Ovary (tissue), 3 donors: Measurements from ENCODE around the gene PTGDR.

Source experiments
- CTCF ChIP-seq, 3 donors: fragments of 450-650 bp in 2 of 3; fragments of 200-600 bp in 1 of 3; IDR thresholded peaks; one replicate each; pipeline versions ENCODE4 v1.5.1 to v1.8.0; 2016 to 2022; ENCODE audit warnings: antibody characterized with exemption in 3 of 3, mild to moderate bottlenecking in 1 of 3
- EP300 ChIP-seq: sonication (generic); formaldehyde crosslinking; IDR thresholded peaks from one replicate; pipeline ENCODE4 v1.6.1; 2017; ENCODE audit warnings: antibody characterized with exemption
- POLR2A ChIP-seq: fragments of 450-650 bp; IDR thresholded peaks from one replicate; pipeline ENCODE4 v1.6.1; 2017; ENCODE audit warnings: antibody characterized with exemption, mild to moderate bottlenecking, moderate library complexity
- donor health status: DM: no; HTN: no; CAD: no.

- TF ChIP-seq POLR2A, result no peak
- TF ChIP-seq EP300, result no peak
- TF ChIP-seq CTCF (IDR thresholded peaks at IDR 0.05), result no peak
Measured at GRCh38 chr14:52267501-52268278, at the start of gene PTGDR.
